ENCODE data around the gene SDF4. TPM values are rescaled to one million over a fixed set of nuclear protein-coding genes. Genes with fewer than 3 reads are reported as not detected.

Gene SDF4
- total and polyA plus RNA-seq, 2 experiments from 2014 or later, result 214 to 261 TPM

- Histone ChIP-seq H3K27ac (no peak overlapping the region), H3K9me3 (ENCODE audit: low read depth) (no peaks in the 10 kb centered on the region), H2AFZ (no peak overlapping the region), H3K4me2 (ENCODE audit: unreplicated experiment) (no peak overlapping the region), H3K9ac (no peak overlapping the region), H3K27me3 (replicated peaks; ENCODE audit: insufficient read depth) (no peaks in the 10 kb centered on the region), H3F3A (ENCODE audit: insufficient read depth) (no peaks in the 10 kb centered on the region), H3K36me3 (ENCODE audit: low read depth) (no peaks in the 10 kb centered on the region), H3K4me1 (ENCODE audit: insufficient read depth) (no peaks in the 10 kb centered on the region), H4K20me1 (ENCODE audit: insufficient read depth) (no peaks in the 10 kb centered on the region), H3K79me2 (ENCODE audit: insufficient read depth) (no peaks in the 10 kb centered on the region), H3K4me3 (no peak overlapping the region), H3K9me2 (ENCODE audit: insufficient read depth) (no peaks in the 10 kb centered on the region)
- DNase-seq, result no peak
- in situ Hi-C loops (cut with MboI), result no loop called here
- 71 to 74% methylated on average over 21 to 33 of the region's 33 CpGs for WGBS, 2 experiments (ENCODE audit: low coverage in 1 of 2, low lambda C conversion rate in 2 of 2, missing lambda C conversion rate in 2 of 2)
- TF ChIP-seq EZH2phosphoT487 (IDR thresholded peaks at IDR 0.05; ENCODE audit: insufficient read depth, low read depth) (no peak), EZH2 (IDR thresholded peaks at IDR 0.05; ENCODE audit: insufficient read depth, poor library complexity, severe bottlenecking) (no peak)
These were observed 47.7 kb downstream of the SDF4 start for GRCh38 chr1:1183833-1184775.

- in situ Hi-C loops (cut with MboI), result no loop called here
- H3K27ac ChIP-seq, result no peak overlapping the region
- no peak overlapping the region for H3K4me2 ChIP-seq (ENCODE audit: unreplicated experiment)
- H4K20me1 ChIP-seq (ENCODE audit: insufficient read depth), result no peaks in the 10 kb centered on the region
- H3K9me3 ChIP-seq (ENCODE audit: low read depth), result no peaks in the 10 kb centered on the region
- no peaks in the 10 kb centered on the region for H3K27me3 ChIP-seq (replicated peaks; ENCODE audit: insufficient read depth)
- H3K9ac ChIP-seq, result no peak overlapping the region
- H3K4me3 ChIP-seq, result no peak overlapping the region
- DNase-seq, result no peak
- H3K4me1 ChIP-seq (ENCODE audit: insufficient read depth), result no peaks in the 10 kb centered on the region
- no peaks in the 10 kb centered on the region for H3K36me3 ChIP-seq (ENCODE audit: low read depth)
- no peaks in the 10 kb centered on the region for H3K79me2 ChIP-seq (ENCODE audit: insufficient read depth)
- no peak overlapping the region for H2AFZ ChIP-seq
- H3K9me2 ChIP-seq (ENCODE audit: insufficient read depth), result no peaks in the 10 kb centered on the region
- H3F3A ChIP-seq (ENCODE audit: insufficient read depth), result no peaks in the 10 kb centered on the region
- TF ChIP-seq EZH2 (IDR thresholded peaks at IDR 0.05; ENCODE audit: insufficient read depth, poor library complexity, severe bottlenecking) (no peak), EZH2phosphoT487 (IDR thresholded peaks at IDR 0.05; ENCODE audit: insufficient read depth, low read depth) (no peak)
- 60 to 63% methylated on average over 9 to 21 of the region's 21 CpGs for WGBS, 2 experiments (ENCODE audit: low coverage in 1 of 2, low lambda C conversion rate in 2 of 2, missing lambda C conversion rate in 2 of 2)
These were observed 48.5 kb downstream of the SDF4 start for GRCh38 chr1:1183221-1183747.

- Histone ChIP-seq H2AFZ (no peak overlapping the region), H3K36me3 (ENCODE audit: low read depth) (no peaks in the 10 kb centered on the region), H3F3A (ENCODE audit: insufficient read depth) (no peaks in the 10 kb centered on the region), H3K9me3 (ENCODE audit: low read depth) (no peaks in the 10 kb centered on the region), H3K9me2 (ENCODE audit: insufficient read depth) (no peaks in the 10 kb centered on the region), H3K4me2 (ENCODE audit: unreplicated experiment) (no peak overlapping the region), H3K79me2 (ENCODE audit: insufficient read depth) (no peaks in the 10 kb centered on the region), H3K4me1 (ENCODE audit: insufficient read depth) (no peaks in the 10 kb centered on the region), H3K27ac (no peak overlapping the region), H3K9ac (no peak overlapping the region), H3K27me3 (replicated peaks; ENCODE audit: insufficient read depth) (peaks cover 5% of the 10 kb centered on the region), H3K4me3 (no peak overlapping the region), H4K20me1 (ENCODE audit: insufficient read depth) (no peaks in the 10 kb centered on the region)
- TF ChIP-seq EZH2 (IDR thresholded peaks at IDR 0.05; ENCODE audit: insufficient read depth, poor library complexity, severe bottlenecking) (no peak), EZH2phosphoT487 (IDR thresholded peaks at IDR 0.05; ENCODE audit: insufficient read depth, low read depth) (no peak)
- in situ Hi-C loops (cut with MboI), result no loop called here
- WGBS, 2 experiments (ENCODE audit: low coverage in 1 of 2, low lambda C conversion rate in 2 of 2, missing lambda C conversion rate in 2 of 2), result 55 to 65% methylated on average over 17 to 38 of the region's 39 CpGs
- DNase-seq, result no peak
These were observed 49.1 kb downstream of the SDF4 start for GRCh38 chr1:1182491-1183220.

- no peaks in the 10 kb centered on the region for H3K36me3 ChIP-seq (ENCODE audit: low read depth)
- 83 to 89% methylated on average over 14 to 17 of the region's 21 CpGs for WGBS, 2 experiments (ENCODE audit: low coverage in 1 of 2, low lambda C conversion rate in 2 of 2, missing lambda C conversion rate in 2 of 2)
- no peak overlapping the region for H3K27ac ChIP-seq
- H4K20me1 ChIP-seq (ENCODE audit: insufficient read depth), result no peaks in the 10 kb centered on the region
- no peak overlapping the region for H3K9ac ChIP-seq
- no peaks in the 10 kb centered on the region for H3K79me2 ChIP-seq (ENCODE audit: insufficient read depth)
- H3K27me3 ChIP-seq (replicated peaks; ENCODE audit: insufficient read depth), result peaks cover 12% of the 10 kb centered on the region
- no peaks in the 10 kb centered on the region for H3K9me3 ChIP-seq (ENCODE audit: low read depth)
- H3K4me3 ChIP-seq, result no peak overlapping the region
- no peak overlapping the region for H3K4me2 ChIP-seq (ENCODE audit: unreplicated experiment)
- DNase-seq, result no peak
- H2AFZ ChIP-seq, result no peak overlapping the region
- H3K4me1 ChIP-seq (ENCODE audit: insufficient read depth), result no peaks in the 10 kb centered on the region
- H3F3A ChIP-seq (ENCODE audit: insufficient read depth), result no peaks in the 10 kb centered on the region
- TF ChIP-seq EZH2 (IDR thresholded peaks at IDR 0.05; ENCODE audit: insufficient read depth, poor library complexity, severe bottlenecking) (no peak), EZH2phosphoT487 (IDR thresholded peaks at IDR 0.05; ENCODE audit: insufficient read depth, low read depth) (no peak)
- no peaks in the 10 kb centered on the region for H3K9me2 ChIP-seq (ENCODE audit: insufficient read depth)
- in situ Hi-C loops (cut with MboI), result no loop called here
These were observed 49.8 kb downstream of the SDF4 start for GRCh38 chr1:1181938-1182410.

Data from GM23248 (cell line).